Measurements from ENCODE around the gene GHR.

The GHR gene

GRCh38 chr5:42753099-42753498 lies 329.9 kb downstream of the GHR start:
- no peak overlapping the region for H3K4me3 ChIP-seq (ENCODE audit: low read depth, low read length)
- peaks cover 39% of the 10 kb centered on the region for H3K27me3 ChIP-seq (ENCODE audit: insufficient read depth, low read depth, severe bottlenecking)
- no peaks in the 10 kb centered on the region for H3K9me3 ChIP-seq (ENCODE audit: severe bottlenecking)
- no peak for DNase-seq
- TF ChIP-seq CTCF (IDR thresholded peaks at IDR 0.05; ENCODE audit: low read depth, low read length): no peak
- no peaks in the 10 kb centered on the region for H3K36me3 ChIP-seq
- no peak overlapping the region for H3K27ac ChIP-seq

- Histone ChIP-seq H3K27ac (no peak within 1 kb of the TSS), H3K27me3 (ENCODE audit: insufficient read depth, low read depth, severe bottlenecking) (peaks cover 58% of the 10 kb centered on the region), H3K36me3 (no peaks in the 10 kb centered on the region), H3K9me3 (ENCODE audit: severe bottlenecking) (no peaks in the 10 kb centered on the region), H3K4me3 (ENCODE audit: low read depth, low read length) (no peak within 1 kb of the TSS)
- DNase-seq: no peak
- no peak for TF ChIP-seq CTCF (IDR thresholded peaks at IDR 0.05; ENCODE audit: low read depth, low read length)
Measured at GRCh38 chr5:42756606-42757601, 333.7 kb downstream of the GHR start, which contains the start of gene CCDC152. CCDC152 (plus strand) TSS chr5:42756818; CDS start chr5:42759122, 2,304 bp downstream.

GRCh38 chr5:42759456-42759855 lies 336.2 kb downstream of the GHR start:
- Histone ChIP-seq H3K9me3 (ENCODE audit: severe bottlenecking) (no peaks in the 10 kb centered on the region), H3K4me3 (ENCODE audit: low read depth, low read length) (no peak overlapping the region), H3K27me3 (ENCODE audit: insufficient read depth, low read depth, severe bottlenecking) (peaks cover 74% of the 10 kb centered on the region), H3K36me3 (no peaks in the 10 kb centered on the region), H3K27ac (no peak overlapping the region)
- no peak for TF ChIP-seq CTCF (IDR thresholded peaks at IDR 0.05; ENCODE audit: low read depth, low read length)
- DNase-seq: no peak

- no peak for DNase-seq
- no peaks in the 10 kb centered on the region for H3K36me3 ChIP-seq
- no peak for TF ChIP-seq CTCF (IDR thresholded peaks at IDR 0.05; ENCODE audit: low read depth, low read length)
- peaks cover 80% of the 10 kb centered on the region for H3K27me3 ChIP-seq (ENCODE audit: insufficient read depth, low read depth, severe bottlenecking)
- H3K9me3 ChIP-seq (ENCODE audit: severe bottlenecking): no peaks in the 10 kb centered on the region
- H3K4me3 ChIP-seq (ENCODE audit: low read depth, low read length): no peak overlapping the region
- H3K27ac ChIP-seq: no peak overlapping the region
Measured at GRCh38 chr5:42760426-42760825, 337.2 kb downstream of the GHR start.

GRCh38 chr5:42761791-42762190 lies 338.6 kb downstream of the GHR start:
- no peak for TF ChIP-seq CTCF (IDR thresholded peaks at IDR 0.05; ENCODE audit: low read depth, low read length)
- no peak for DNase-seq
- Histone ChIP-seq H3K27ac (no peak overlapping the region), H3K36me3 (no peaks in the 10 kb centered on the region), H3K4me3 (ENCODE audit: low read depth, low read length) (no peak overlapping the region), H3K9me3 (ENCODE audit: severe bottlenecking) (no peaks in the 10 kb centered on the region), H3K27me3 (ENCODE audit: insufficient read depth, low read depth, severe bottlenecking) (peaks cover 67% of the 10 kb centered on the region)
